IMR-90 (cell line): ENCODE results near the gene GABRB2. TPM values are rescaled to one million over a fixed set of nuclear protein-coding genes. Genes with fewer than 3 reads are reported as not detected.

Source experiments
- ATAC-seq: fragments of 200-7000 bp; cut with Tn5 transposase; 2 replicates; pipeline ENCODE4 v1.9.1; 2020; ENCODE audit warnings: low read depth, mild to moderate bottlenecking, moderate library complexity
- BruUV-seq: library from RNA; stranded (reverse); fragments of 400-500 nt; replicated peaks from 2 replicates; lab custom pipeline; 2021; lab: Mats Ljungman, UMichigan
- CTCF ChIA-PET: fragments of 300-600 bp; formaldehyde crosslinking; extraction: SDS; loops from one replicate; lab custom pipeline; 2021; ENCODE audit warnings: antibody characterized with exemption; lab: Yijun Ruan, JAX
- POLR2A ChIA-PET: fragments of 300-600 bp; sonication (Branson Sonifier 250); formaldehyde crosslinking; loops from one replicate; lab custom pipeline; 2022; ENCODE audit warnings: antibody characterized with exemption; ENCODE audit not compliant: unreplicated experiment; lab: Charles Lee
- DNase-seq: peaks from one replicate; pipeline ENCODE4 v3.0.0; 2013
- H2AFZ ChIP-seq: replicated peaks from 2 replicates; pipeline ENCODE3; 2013; ENCODE audit warnings: low read length, mild to moderate bottlenecking; ENCODE audit not compliant: poor library complexity
- H2AK5ac ChIP-seq: 2 replicates; pipeline ENCODE4 v1.6.1; 2013; ENCODE audit warnings: low read depth, low read length, inconsistent platforms
- H2AK9ac ChIP-seq: replicated peaks from 2 replicates; pipeline ENCODE3; 2013; ENCODE audit warnings: mild to moderate bottlenecking, low read depth, low read length, moderate library complexity; ENCODE audit not compliant: poor library complexity
- H2BK120ac ChIP-seq: 2 replicates; pipeline ENCODE4 v1.6.1; 2013; ENCODE audit warnings: low read depth, low read length, inconsistent platforms
- H2BK15ac ChIP-seq: 3 replicates; pipeline ENCODE4 v1.6.1; 2013; ENCODE audit warnings: low read depth, low read length, inconsistent platforms
- H2BK20ac ChIP-seq: 2 replicates; pipeline ENCODE4 v1.6.1; 2013; ENCODE audit warnings: low read depth, mild to moderate bottlenecking, inconsistent platforms, low read length, moderate library complexity
- H2BK5ac ChIP-seq: 2 replicates; pipeline ENCODE4 v1.6.1; 2013; ENCODE audit warnings: mild to moderate bottlenecking, low read depth, low read length, inconsistent platforms; ENCODE audit not compliant: poor library complexity, severe bottlenecking
- H3K14ac ChIP-seq: replicated peaks from 2 replicates; pipeline ENCODE4 v1.6.1; 2013; ENCODE audit warnings: low read depth, low read length, inconsistent platforms
- H3K18ac ChIP-seq: 2 replicates; pipeline ENCODE4 v1.6.1; 2013; ENCODE audit warnings: low read depth, low read length, control low read depth
- H3K23ac ChIP-seq: 2 replicates; pipeline ENCODE4 v1.6.1; 2013; ENCODE audit warnings: low read depth, low read length, inconsistent platforms
- H3K27ac ChIP-seq: 2 replicates; pipeline ENCODE4 v1.5.1; 2013; ENCODE audit warnings: mild to moderate bottlenecking, control low read depth, low read length; ENCODE audit not compliant: insufficient read depth
- H3K27me3 ChIP-seq: 2 replicates; pipeline ENCODE4 v1.6.1; 2013; ENCODE audit warnings: low read length; ENCODE audit not compliant: control insufficient read depth, insufficient read depth
- H3K36me3 ChIP-seq: 2 replicates; pipeline ENCODE4 v1.6.1; 2013; ENCODE audit warnings: low read length, mixed read lengths; ENCODE audit not compliant: control insufficient read depth, insufficient read depth
- H3K4ac ChIP-seq: 2 replicates; pipeline ENCODE4 v1.6.1; 2013; ENCODE audit warnings: low read depth, low read length, inconsistent platforms
- H3K4me1 ChIP-seq: 2 replicates; pipeline ENCODE4 v1.6.1; 2013; ENCODE audit warnings: low read length, mixed read lengths; ENCODE audit not compliant: control insufficient read depth, insufficient read depth
- H3K4me2 ChIP-seq: 2 replicates; pipeline ENCODE4 v1.6.1; 2013; ENCODE audit warnings: low read depth, mild to moderate bottlenecking, control low read depth, low read length, moderate library complexity
- H3K4me3 ChIP-seq: 2 replicates; pipeline ENCODE4 v1.5.1; 2013; ENCODE audit warnings: low read depth, mild to moderate bottlenecking, control low read depth, low read length, moderate library complexity; ENCODE audit not compliant: insufficient read depth
- H3K56ac ChIP-seq: 2 replicates; pipeline ENCODE4 v1.6.1; 2013; ENCODE audit warnings: low read length, inconsistent platforms; ENCODE audit not compliant: insufficient read depth; ENCODE audit errors: extremely low read depth
- H3K79me1 ChIP-seq, 2 experiments: 2 replicates each; pipeline ENCODE4 v1.6.1; 2013; ENCODE audit warnings: low read length in 2 of 2, inconsistent platforms in 1 of 2, low read depth in 1 of 2
- H3K9ac ChIP-seq: 2 replicates; pipeline ENCODE4 v1.6.1; 2013; ENCODE audit warnings: low read depth, low read length, control low read depth
- H3K9me1 ChIP-seq: 2 replicates; pipeline ENCODE4 v1.6.1; 2013; ENCODE audit warnings: low read length, inconsistent platforms; ENCODE audit not compliant: insufficient read depth
- H3K9me3 ChIP-seq: 2 replicates; pipeline ENCODE4 v1.6.1; 2013; ENCODE audit warnings: low read length; ENCODE audit not compliant: control insufficient read depth, insufficient read depth
- H4K20me1 ChIP-seq: 2 replicates; pipeline ENCODE4 v1.6.1; 2013; ENCODE audit warnings: low read length, inconsistent platforms; ENCODE audit not compliant: insufficient read depth
- H4K5ac ChIP-seq: 2 replicates; pipeline ENCODE4 v1.6.1; 2013; ENCODE audit warnings: mild to moderate bottlenecking, low read depth, low read length, control low read depth
- H4K8ac ChIP-seq, 2 experiments: 2 replicates each; pipeline ENCODE4 v1.6.1; 2013; ENCODE audit warnings: low read depth in 2 of 2, low read length in 2 of 2, control low read depth in 1 of 2, inconsistent platforms in 1 of 2
- H4K91ac ChIP-seq: 2 replicates; pipeline ENCODE4 v1.6.1; 2013; ENCODE audit warnings: low read depth, low read length, inconsistent platforms; ENCODE audit not compliant: insufficient read depth
- CEBPB ChIP-seq: IDR thresholded peaks from 2 replicates; pipeline ENCODE4 v1.6.1; 2012; ENCODE audit warnings: low read depth, low read length, improper control_type of control experiment
- MAFK ChIP-seq: IDR thresholded peaks from 2 replicates; pipeline ENCODE4 v1.6.1; 2012; ENCODE audit warnings: low read depth, low read length, improper control_type of control experiment
- MXI1 ChIP-seq: IDR thresholded peaks from 2 replicates; pipeline ENCODE4 v1.6.1; 2012; ENCODE audit warnings: low read depth, mild to moderate bottlenecking, low read length, moderate library complexity, borderline replicate concordance
- POLR2A ChIP-seq: IDR thresholded peaks from 2 replicates; pipeline ENCODE4 v1.6.1; 2012; ENCODE audit warnings: mild to moderate bottlenecking, low read depth, low read length
- RAD21 ChIP-seq: IDR thresholded peaks from 2 replicates; pipeline ENCODE4 v1.6.1; 2012; ENCODE audit warnings: low read length, improper control_type of control experiment
- RCOR1 ChIP-seq: IDR thresholded peaks from 2 replicates; pipeline ENCODE4 v1.6.1; 2012; ENCODE audit warnings: mild to moderate bottlenecking, low read length, improper control_type of control experiment; ENCODE audit not compliant: insufficient replicate concordance
- RFX5 ChIP-seq: IDR thresholded peaks from 2 replicates; pipeline ENCODE4 v1.8.0; 2012; ENCODE audit warnings: low read depth, mild to moderate bottlenecking, low read length, moderate library complexity
- SMC3 ChIP-seq: fragments of 150-350 bp; IDR thresholded peaks from 2 replicates; pipeline ENCODE4 v1.6.1; 2016; ENCODE audit warnings: low read depth, mild to moderate bottlenecking, antibody characterized with exemption, low read length, moderate library complexity
- USF2 ChIP-seq: fragments of 150-350 bp; IDR thresholded peaks from 2 replicates; pipeline ENCODE4 v1.6.1; 2017; ENCODE audit warnings: mild to moderate bottlenecking, antibody characterized with exemption, low read length, low read depth
- WGBS, 2 experiments: methylation state at CpG; one replicate each; pipeline versions ENCODE4 v1.1.5 to v1.1.7; 2013; ENCODE audit warnings: missing lambda C conversion rate in 2 of 2; ENCODE audit not compliant: insufficient read length in 1 of 2; ENCODE audit errors: extremely low coverage in 2 of 2; 5-methylcytosine and 5-hydroxymethylcytosine counted together
- dilution Hi-C: fragments of 300-500 bp; cut with HindIII; formaldehyde crosslinking; loops from one replicate; pipeline ENCODE4 v1.14.3; 2018; ENCODE audit warnings: low sequenced_read_pairs; ENCODE audit not compliant: unreplicated experiment
- in situ Hi-C: fragments of 300-500 bp; cut with MboI; formaldehyde crosslinking; loops from 3 replicates; pipeline ENCODE4 v1.14.3; 2019; ENCODE audit warnings: low sequenced_read_pairs, inconsistent platforms, mixed read lengths
- intact Hi-C: fragments of 100-400 bp; cut with micrococcal nuclease; formaldehyde crosslinking; loops from 2 replicates; pipeline ENCODE4 v1.10.0; 2022
- polyA plus RNA-seq, 3 experiments: library from polyadenylated mRNA; depleted of rRNA; stranded (reverse); fragments of >200 nt; gene quantifications; 2 replicates each; pipeline ENCODE4 v1.2.3, GENCODE V29; 2012; ENCODE audit warnings: low replicate concordance in 1 of 3
- total RNA-seq: library from RNA; depleted of rRNA; stranded (reverse); fragments of >200 nt; gene quantifications from 2 replicates; pipeline ENCODE4 v1.2.3, GENCODE V29; 2012
- TF ChIP-seq, protein P1 (sequence below): conservative IDR thresholded peaks from 2 replicates; pipeline ENCODE4 v1.5.1; 2012; ENCODE audit warnings: mild to moderate bottlenecking, low read depth, low read length, improper control_type of control experiment

GABRB2 gene
- total and polyA plus RNA-seq, 2 of the 4 experiments (the other 2 are of a cell fraction), result not detected

GRCh38 chr5:161287436-161287835 is 259.1 kb downstream of the GABRB2 start:
- Histone ChIP-seq H3K9me1 (no peaks in the 10 kb centered on the region), H3K4me2 (no peak overlapping the region), H3K14ac (no peak overlapping the region), H2AK9ac (no peak overlapping the region), H4K5ac (no peak overlapping the region), H2AK5ac (no peak overlapping the region), H3K4ac (no peak overlapping the region), H3K18ac (no peak overlapping the region), H3K4me3 (no peak overlapping the region), H3K27me3 (no peaks in the 10 kb centered on the region), H2AFZ (no peak overlapping the region), H4K20me1 (no peaks in the 10 kb centered on the region), H3K27ac (no peak overlapping the region), H4K91ac (no peak overlapping the region), H3K23ac (no peak overlapping the region), H3K56ac (no peak overlapping the region), H3K9ac (no peak overlapping the region), H3K4me1 (no peaks in the 10 kb centered on the region), H2BK20ac (no peak overlapping the region), H3K36me3 (no peaks in the 10 kb centered on the region), H2BK5ac (no peak overlapping the region), H3K9me3 (peaks cover 10% of the 10 kb centered on the region), H3K79me1 (no peaks in the 10 kb centered on the region), H2BK15ac (no peak overlapping the region), H2BK120ac (no peak overlapping the region), H4K8ac (no peak overlapping the region)
- ChIA-PET CTCF (interaction anchor here (0.6 kb wide), 1 partner anchor 52 kb away, joined by 4 read pairs; no protein-coding TSS in a partner anchor), POLR2A (no interaction called here)
- BruUV-seq, result no TSS peak
- in situ Hi-C loops (no loop called here), intact Hi-C loops (no loop called here), dilution Hi-C loops (no loop called here)
- ATAC-seq, result no peak
- DNase-seq, result no peak
- WGBS, 2 experiments, result no CpG with 5 or more reads among the region's 1 CpG
- no peak for TF ChIP-seq USF2
- no peak for TF ChIP-seq POLR2A
- TF ChIP-seq MAFK, result no peak
- TF ChIP-seq MXI1, result no peak
- TF ChIP-seq RCOR1, result no peak
- TF ChIP-seq CEBPB, result no peak
- TF ChIP-seq RFX5, result no peak
- TF ChIP-seq RAD21, result no peak
- TF ChIP-seq, protein P1, sequence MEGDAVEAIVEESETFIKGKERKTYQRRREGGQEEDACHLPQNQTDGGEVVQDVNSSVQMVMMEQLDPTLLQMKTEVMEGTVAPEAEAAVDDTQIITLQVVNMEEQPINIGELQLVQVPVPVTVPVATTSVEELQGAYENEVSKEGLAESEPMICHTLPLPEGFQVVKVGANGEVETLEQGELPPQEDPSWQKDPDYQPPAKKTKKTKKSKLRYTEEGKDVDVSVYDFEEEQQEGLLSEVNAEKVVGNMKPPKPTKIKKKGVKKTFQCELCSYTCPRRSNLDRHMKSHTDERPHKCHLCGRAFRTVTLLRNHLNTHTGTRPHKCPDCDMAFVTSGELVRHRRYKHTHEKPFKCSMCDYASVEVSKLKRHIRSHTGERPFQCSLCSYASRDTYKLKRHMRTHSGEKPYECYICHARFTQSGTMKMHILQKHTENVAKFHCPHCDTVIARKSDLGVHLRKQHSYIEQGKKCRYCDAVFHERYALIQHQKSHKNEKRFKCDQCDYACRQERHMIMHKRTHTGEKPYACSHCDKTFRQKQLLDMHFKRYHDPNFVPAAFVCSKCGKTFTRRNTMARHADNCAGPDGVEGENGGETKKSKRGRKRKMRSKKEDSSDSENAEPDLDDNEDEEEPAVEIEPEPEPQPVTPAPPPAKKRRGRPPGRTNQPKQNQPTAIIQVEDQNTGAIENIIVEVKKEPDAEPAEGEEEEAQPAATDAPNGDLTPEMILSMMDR, result no peak
- no peak for TF ChIP-seq SMC3
